GM12878 (cell line): ENCODE data around the gene WASF2. TPM values are rescaled to one million over a fixed set of nuclear protein-coding genes. Genes with fewer than 3 reads are reported as not detected.

ENCODE experiments used
- ATAC-seq: fragments of 200-7000 bp; cut with Tn5 transposase; 3 replicates; pipeline ENCODE4 v1.9.1; 2020; ENCODE audit warnings: mild to moderate bottlenecking, moderate library complexity
- BruUV-seq: library from RNA; stranded (reverse); fragments of 400-500 nt; replicated peaks from 2 replicates; lab custom pipeline; 2021; lab: Mats Ljungman, UMichigan
- CTCF ChIA-PET: fragments of 300-600 bp; sonication (Branson Sonifier 250); formaldehyde crosslinking; extraction: SDS; loops from one replicate; lab custom pipeline; 2021; ENCODE audit warnings: inconsistent platforms; lab: Yijun Ruan, JAX
- POLR2A ChIA-PET: fragments of 350-600 bp; formaldehyde crosslinking; extraction: SDS; loops from one replicate; lab custom pipeline; 2021; ENCODE audit warnings: inconsistent platforms; lab: Charles Lee
- RAD21 ChIA-PET: fragments of 300-600 bp; sonication (Branson Sonifier 250); formaldehyde crosslinking; loops from one replicate; lab custom pipeline; 2023; ENCODE audit warnings: antibody characterized with exemption; ENCODE audit not compliant: unreplicated experiment; lab: Charles Lee
- SMC1A ChIA-PET: fragments of 300-600 bp; sonication (Branson Sonifier 250); formaldehyde crosslinking; loops from one replicate; lab custom pipeline; 2023; ENCODE audit not compliant: unreplicated experiment, uncharacterized antibody; lab: Charles Lee
- DNase-seq: peaks from one replicate; pipeline ENCODE4 v3.0.0-alpha.2; 2011; ENCODE audit warnings: low read depth, low spot score
- FAIRE-seq: peaks from 3 replicates; lab custom pipeline; 2011; peaks lifted over from hg19 to GRCh38; lab: Jason Lieb, UNC
- H2AFZ ChIP-seq: 2 replicates; pipeline ENCODE4 v1.6.0; 2011; ENCODE audit warnings: low read depth, low read length, control low read depth; ENCODE audit not compliant: control insufficient read depth
- H3K27ac ChIP-seq: 2 replicates; pipeline ENCODE4 v1.5.1; 2011; ENCODE audit warnings: control low read depth; ENCODE audit not compliant: control insufficient read depth, insufficient read depth
- H3K27me3 ChIP-seq, 2 experiments: replicated peaks in 1 of 2; 2 replicates each; pipeline versions ENCODE4 v1.6.0 to v1.6.1; 2011; ENCODE audit warnings: low read length in 1 of 2; ENCODE audit not compliant: control insufficient read depth in 2 of 2, insufficient read depth in 2 of 2
- H3K36me3 ChIP-seq, 2 experiments: 2 replicates each; pipeline ENCODE4 v1.5.1; 2011; ENCODE audit warnings: low read length in 1 of 2; ENCODE audit not compliant: control insufficient read depth in 2 of 2, insufficient read depth in 2 of 2
- H3K4me1 ChIP-seq: 2 replicates; pipeline ENCODE4 v1.6.1; 2011; ENCODE audit warnings: mild to moderate bottlenecking, low read length, moderate library complexity, mixed read lengths; ENCODE audit not compliant: control insufficient read depth, insufficient read depth
- H3K4me2 ChIP-seq: 2 replicates; pipeline ENCODE4 v1.6.0; 2011; ENCODE audit warnings: control low read depth; ENCODE audit not compliant: control insufficient read depth, insufficient read depth
- H3K4me3 ChIP-seq: fragments of 200-600 bp; sonication (generic); 2 replicates; pipeline ENCODE4 v1.5.1; 2016
- H3K79me2 ChIP-seq: 2 replicates; pipeline ENCODE4 v1.6.0; 2011; ENCODE audit warnings: low read length; ENCODE audit not compliant: control insufficient read depth, insufficient read depth
- H3K9ac ChIP-seq: 2 replicates; pipeline ENCODE4 v1.8.0; 2011; ENCODE audit warnings: low read length, control low read depth, mixed read lengths; ENCODE audit not compliant: control insufficient read depth, insufficient read depth
- H3K9me3 ChIP-seq: replicated peaks from 3 replicates; pipeline ENCODE4 v1.5.1; 2011; ENCODE audit warnings: mild to moderate bottlenecking, low read length; ENCODE audit not compliant: control insufficient read depth, insufficient read depth
- H4K20me1 ChIP-seq: 2 replicates; pipeline ENCODE4 v1.6.0; 2011; ENCODE audit not compliant: control insufficient read depth, insufficient read depth
- ATF3 ChIP-seq: IDR thresholded peaks from 2 replicates; pipeline ENCODE4 v1.6.1; 2011; ENCODE audit warnings: low read depth, mild to moderate bottlenecking, low read length, moderate library complexity, borderline replicate concordance; ENCODE audit errors: extremely low read depth
- BHLHE40 ChIP-seq, 2 experiments: fragments of 450-650 bp in 1 of 2; IDR thresholded peaks; 2 replicates each; pipeline ENCODE4 v1.6.1; 2011 to 2017; ENCODE audit warnings: low read depth in 2 of 2, borderline replicate concordance in 1 of 2, improper control_type of control experiment in 1 of 2, low read length in 1 of 2, mild to moderate bottlenecking in 1 of 2
- E2F4 ChIP-seq: IDR thresholded peaks from 2 replicates; pipeline ENCODE4 v1.6.1; 2012; ENCODE audit warnings: low read depth, low read length, improper control_type of control experiment
- EGR1 ChIP-seq, 2 experiments: IDR thresholded peaks; 1 replicate in 1 of 2; 2 replicates in 1 of 2; pipeline ENCODE4 v1.6.1; 2011 to 2012; ENCODE audit warnings: low read depth in 2 of 2, low read length in 2 of 2, borderline replicate concordance in 1 of 2, mild to moderate bottlenecking in 1 of 2, moderate library complexity in 1 of 2
- FOXM1 ChIP-seq: IDR thresholded peaks from 2 replicates; pipeline ENCODE4 v1.6.1; 2012; ENCODE audit warnings: low read depth, mild to moderate bottlenecking, inconsistent platforms, low read length, moderate library complexity
- HDGF ChIP-seq: fragments of 450-650 bp; IDR thresholded peaks from 2 replicates; pipeline ENCODE4 v1.6.1; 2016; ENCODE audit warnings: antibody characterized with exemption
- IKZF1 ChIP-seq: fragments of 450-650 bp; conservative IDR thresholded peaks from 2 replicates; pipeline ENCODE4 v1.6.1; 2017; ENCODE audit warnings: antibody characterized with exemption, mild to moderate bottlenecking
- MTA3 ChIP-seq: IDR thresholded peaks from 2 replicates; pipeline ENCODE4 v1.6.1; 2012; ENCODE audit warnings: low read length, inconsistent platforms, borderline replicate concordance
- NRF1 ChIP-seq: conservative IDR thresholded peaks from 2 replicates; pipeline ENCODE4 v1.6.1; 2011; ENCODE audit warnings: mild to moderate bottlenecking, low read depth, low read length, improper control_type of control experiment
- PKNOX1 ChIP-seq: fragments of 450-650 bp; IDR thresholded peaks from 2 replicates; pipeline ENCODE4 v1.6.1; 2016; ENCODE audit warnings: mild to moderate bottlenecking
- SIN3A ChIP-seq: IDR thresholded peaks from 2 replicates; pipeline ENCODE4 v1.6.1; 2012; ENCODE audit warnings: low read depth, low read length, improper control_type of control experiment
- SMARCA5 ChIP-seq: fragments of 450-650 bp; IDR thresholded peaks from 2 replicates; pipeline ENCODE4 v1.6.1; 2017; ENCODE audit warnings: mild to moderate bottlenecking
- ZNF274 ChIP-seq: IDR thresholded peaks from one replicate; pipeline ENCODE4 v1.8.0; 2011; ENCODE audit not compliant: insufficient read length, insufficient read depth
- WGBS: methylation state at CpG from one replicate; pipeline ENCODE4 v1.1.6; 2016; ENCODE audit warnings: low lambda C conversion rate; ENCODE audit not compliant: insufficient replicate concordance, insufficient coverage; ENCODE audit errors: missing lambda C conversion rate; 5-methylcytosine and 5-hydroxymethylcytosine counted together
- in situ Hi-C: fragments of 300-500 bp; cut with MboI; formaldehyde crosslinking; loops from 9 replicates; pipeline ENCODE4 v1.14.3; 2018; ENCODE audit warnings: mixed read lengths
- intact Hi-C: fragments of 100-400 bp; cut with micrococcal nuclease; formaldehyde crosslinking; loops from one replicate; pipeline ENCODE4 v1.14.2; 2022; ENCODE audit not compliant: unreplicated experiment
- polyA plus RNA-seq, 11 experiments: library from polyadenylated mRNA; depleted of rRNA in 4 of 11; unstranded in 6 of 11; stranded (reverse) in 5 of 11; fragments of >200 nt; fragmentation: Nextera tagmentation in 4 of 11; fragmentation: Illumina TruSeq in 1 of 11; extraction: Ambion mirVana in 4 of 11; extraction: Trizol in 1 of 11; gene quantifications; 1 replicate in 1 of 11; 2 replicates in 10 of 11; pipeline versions ENCODE4 v1.2.1 to v1.2.3, GENCODE V29; 2011 to 2016; ENCODE audit warnings: inconsistent platforms in 2 of 11, missing spikeins in 2 of 11, low read depth in 1 of 11
- total RNA-seq, 4 experiments: library from RNA; depleted of rRNA in 3 of 4; stranded (reverse); fragments of >200 nt in 3 of 4; fragmentation: Illumina TruSeq in 1 of 4; extraction: Trizol in 1 of 4; gene quantifications; 2 replicates each; pipeline versions ENCODE4 v1.2.1 to v1.2.3, GENCODE V29; 2013 to 2021
- TF ChIP-seq, protein P1 (sequence below): fragments of 450-650 bp; IDR thresholded peaks from 2 replicates; pipeline ENCODE4 v1.6.1; 2017; ENCODE audit warnings: mild to moderate bottlenecking, low read depth, inconsistent platforms; ENCODE audit not compliant: poor library complexity, severe bottlenecking

WASF2 gene
- total and polyA plus RNA-seq, 10 of the 15 experiments (the other 5 are each of a cell fraction or from before 2014, with no cell fraction given), result 7.0 to 111 (median 37.1) TPM

GRCh38 chr1:27513528-27513927 is 23.6 kb upstream of the WASF2 start:
- ChIA-PET SMC1A (interaction anchor here (0.5 to 1.2 kb wide), 3 partner anchors 12 to 71 kb away, joined by 3 read pairs; no protein-coding TSS in a partner anchor), RAD21 (no interaction called here), POLR2A (no interaction called here), CTCF (interaction anchor here (1.1 to 2.1 kb wide), 2 partner anchors 48 to 94 kb away, joined by 4 to 6 read pairs; no protein-coding TSS in a partner anchor)
- ATAC-seq (no peak), FAIRE-seq (no peak), DNase-seq (no peak)
- Histone ChIP-seq H3K4me2 (no peak overlapping the region), H3K4me1 (no peaks in the 10 kb centered on the region; the same call in 1 of the 2 replicates), H2AFZ (no peak overlapping the region), H3K27ac (no peak overlapping the region), H3K4me3 (no peak overlapping the region), H3K9me3 (no peaks in the 10 kb centered on the region), H4K20me1 (no peaks in the 10 kb centered on the region), H3K27me3 (no peaks in the 10 kb centered on the region), H3K36me3 (no peaks in the 10 kb centered on the region), H3K79me2 (no peaks in the 10 kb centered on the region), H3K9ac (no peak overlapping the region)
- WGBS, result 86% methylated on average over 5 of the region's 5 CpGs
- in situ Hi-C loops (loop anchor here (5.0 kb wide), 1 partner anchor 49 kb away; no protein-coding TSS in a partner anchor), intact Hi-C loops (no loop called here)
- no TSS peak for BruUV-seq
- TF ChIP-seq BHLHE40 (IDR thresholded peaks at IDR 0.05; ENCODE audit: borderline replicate concordance in 1 of 2, low read depth in 2 of 2, low read length in 1 of 2) (no peak), ZNF274 (no peak), MTA3 (no peak), ATF3 (no peak), HDGF (no peak), PKNOX1 (no peak), IKZF1 (no peak), FOXM1 (no peak), NRF1 (no peak), SMARCA5 (no peak), E2F4 (no peak), SIN3A (no peak), EGR1 (IDR thresholded peaks at IDR 0.05; ENCODE audit: borderline replicate concordance in 1 of 2, low read depth in 2 of 2, low read length in 2 of 2) (no peak)
- TF ChIP-seq, protein P1, sequence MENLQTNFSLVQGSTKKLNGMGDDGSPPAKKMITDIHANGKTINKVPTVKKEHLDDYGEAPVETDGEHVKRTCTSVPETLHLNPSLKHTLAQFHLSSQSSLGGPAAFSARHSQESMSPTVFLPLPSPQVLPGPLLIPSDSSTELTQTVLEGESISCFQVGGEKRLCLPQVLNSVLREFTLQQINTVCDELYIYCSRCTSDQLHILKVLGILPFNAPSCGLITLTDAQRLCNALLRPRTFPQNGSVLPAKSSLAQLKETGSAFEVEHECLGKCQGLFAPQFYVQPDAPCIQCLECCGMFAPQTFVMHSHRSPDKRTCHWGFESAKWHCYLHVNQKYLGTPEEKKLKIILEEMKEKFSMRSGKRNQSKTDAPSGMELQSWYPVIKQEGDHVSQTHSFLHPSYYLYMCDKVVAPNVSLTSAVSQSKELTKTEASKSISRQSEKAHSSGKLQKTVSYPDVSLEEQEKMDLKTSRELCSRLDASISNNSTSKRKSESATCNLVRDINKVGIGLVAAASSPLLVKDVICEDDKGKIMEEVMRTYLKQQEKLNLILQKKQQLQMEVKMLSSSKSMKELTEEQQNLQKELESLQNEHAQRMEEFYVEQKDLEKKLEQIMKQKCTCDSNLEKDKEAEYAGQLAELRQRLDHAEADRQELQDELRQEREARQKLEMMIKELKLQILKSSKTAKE, result no peak
